Fibroblast of villous mesenchyme (primary cell): ENCODE data around the gene DNAJA4. TPM values are rescaled to one million over a fixed set of nuclear protein-coding genes. Genes with fewer than 3 reads are reported as not detected.
"Not testable (repeated sequence)": the region's sequence is repeated elsewhere in the genome, so short reads cannot be mapped to it uniquely, and the experiment has no call there.

Experiments
- DNase-seq: peaks from one replicate; pipeline ENCODE4 v3.0.0-alpha.2; 2010; ENCODE audit warnings: low read depth
- H3K4me3 ChIP-seq: 2 replicates; pipeline ENCODE4 v1.5.1; 2011; ENCODE audit warnings: low read depth, mild to moderate bottlenecking, low read length
- CTCF ChIP-seq: IDR thresholded peaks from 2 replicates; pipeline ENCODE4 v1.5.1; 2012; ENCODE audit warnings: low read depth, mild to moderate bottlenecking, low read length; ENCODE audit not compliant: insufficient read depth
- total RNA-seq: library from RNA; depleted of rRNA; stranded (reverse); fragments of >200 nt; gene quantifications from 2 replicates; pipeline ENCODE4 v1.2.3, GENCODE V29; 2012

DNAJA4 gene
- total RNA-seq, 1 donor, result 4.3 TPM

- no peak overlapping the region for H3K4me3 ChIP-seq
- TF ChIP-seq CTCF, result no peak
- peak; percentile 25 for DNase-seq
These were observed 20.3 kb upstream of the DNAJA4 start for GRCh38 chr15:78244101-78244500.

DNA sequence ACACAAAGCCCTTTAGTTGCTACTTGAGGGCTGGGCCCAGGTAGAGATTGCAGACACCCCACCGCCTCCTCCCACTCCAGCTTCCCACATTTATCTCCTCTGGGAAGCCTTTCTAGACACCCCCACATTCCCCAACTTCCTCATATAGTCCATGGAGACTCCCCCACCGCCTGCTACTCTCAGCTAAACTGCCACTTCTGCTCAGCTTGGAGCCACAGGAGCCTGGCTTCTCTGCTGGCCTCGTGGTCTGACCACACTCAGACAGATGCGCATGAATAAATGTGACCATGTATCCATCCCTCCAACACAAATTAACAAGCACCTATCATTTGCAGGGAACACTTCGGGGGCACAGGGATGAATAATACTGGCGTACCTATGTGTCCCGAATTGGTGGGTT, 19.5 kb upstream of the DNAJA4 start:
- TF ChIP-seq CTCF, result no peak
- no peak overlapping the region for H3K4me3 ChIP-seq
- no peak for DNase-seq

GRCh38 chr15:78245392-78245791, 19.0 kb upstream of the DNAJA4 start:
- not testable (repeated sequence) for H3K4me3 ChIP-seq, DNase-seq

DNA sequence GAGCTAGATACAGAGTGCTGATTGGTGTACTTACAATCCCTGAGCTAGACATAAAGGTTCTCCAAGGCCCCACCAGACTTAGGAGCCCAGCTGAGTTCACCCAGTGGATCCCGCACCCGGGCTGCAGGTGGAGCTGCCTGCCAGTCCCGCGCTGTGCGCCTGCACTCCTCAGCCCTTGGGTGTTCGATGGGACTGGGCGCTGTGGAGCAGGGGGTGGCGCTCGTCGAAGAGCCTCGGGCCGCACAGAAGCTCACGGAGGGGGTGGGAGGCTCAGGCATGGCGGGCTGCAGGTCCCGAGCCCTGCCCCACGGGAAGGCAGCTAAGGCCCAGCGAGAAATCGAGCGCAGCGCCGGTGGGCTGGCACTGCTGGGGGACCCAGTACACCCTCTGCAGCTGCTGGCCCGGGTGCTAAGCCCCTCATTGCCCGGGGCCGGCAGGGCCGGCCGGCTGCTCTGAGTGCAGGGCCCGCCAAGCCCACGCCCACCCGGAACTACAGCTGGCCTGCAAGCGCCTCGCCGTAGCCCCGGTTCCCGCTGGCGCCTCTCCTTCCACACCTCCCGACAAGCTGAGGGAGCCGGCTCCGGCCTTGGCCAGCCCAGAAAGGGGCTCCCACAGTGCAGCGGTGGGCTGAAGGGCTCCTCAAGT, 18.3 kb upstream of the DNAJA4 start:
- DNase-seq, H3K4me3 ChIP-seq: not testable (repeated sequence)

DNA sequence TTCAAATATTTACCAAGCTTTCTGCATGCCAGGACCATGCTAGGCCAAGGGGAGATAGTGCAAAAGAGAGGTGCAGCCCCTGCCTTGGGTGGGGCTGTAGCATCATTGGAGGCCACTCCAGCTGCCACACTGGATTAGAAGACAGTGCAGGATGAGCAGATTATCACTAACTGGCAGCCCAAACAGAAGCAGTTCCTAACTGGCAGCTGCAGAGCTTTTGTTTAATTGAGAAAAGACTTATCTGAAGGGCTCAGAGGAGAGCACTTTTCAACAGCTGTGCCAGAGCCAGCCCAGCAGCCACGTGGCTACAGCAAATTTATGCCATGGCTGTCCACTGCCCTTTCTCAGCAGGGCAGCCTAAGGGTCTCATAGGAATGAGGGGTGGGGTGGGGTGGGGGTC, 16.5 kb upstream of the DNAJA4 start:
- H3K4me3 ChIP-seq, result no peak overlapping the region
- DNase-seq, result no peak
- no peak for TF ChIP-seq CTCF

DNA sequence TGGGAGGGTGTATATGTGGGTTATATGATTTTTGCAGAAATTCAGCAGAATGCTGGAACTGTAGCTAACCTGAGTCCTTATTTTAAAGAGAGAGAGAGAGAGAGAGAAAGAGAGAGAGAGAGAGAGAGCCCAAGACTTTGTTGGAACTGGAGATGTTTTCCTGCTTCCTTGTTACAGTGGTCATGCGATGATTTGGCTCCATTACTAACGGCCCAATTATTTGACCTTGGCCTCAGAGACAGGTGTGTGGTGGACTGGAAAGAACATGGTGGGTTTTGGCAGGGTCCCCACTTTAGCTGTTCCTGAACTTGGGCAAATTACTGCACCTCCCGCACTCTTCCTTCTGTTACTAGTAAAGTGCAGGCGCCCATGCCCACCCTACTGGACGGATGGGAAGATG, 15.2 kb upstream of the DNAJA4 start:
- no peak for TF ChIP-seq CTCF
- no peak for DNase-seq
- no peak overlapping the region for H3K4me3 ChIP-seq

- DNase-seq, result no peak
- no peak for TF ChIP-seq CTCF
These were observed 13.2 kb upstream of the DNAJA4 start for GRCh38 chr15:78251136-78251535.

GRCh38 chr15:78255421-78256043, 8.8 kb upstream of the DNAJA4 start:
- H3K4me3 ChIP-seq, result no peak overlapping the region
- no peak for DNase-seq
- no peak for TF ChIP-seq CTCF

More at GRCh38 chr15:78251136-78251535, 13.2 kb upstream of the DNAJA4 start:
- H3K4me3 ChIP-seq, result no peak overlapping the region
